A673 (cell line): ENCODE results near the gene VAV1. TPM values are rescaled to one million over a fixed set of nuclear protein-coding genes. Genes with fewer than 3 reads are reported as not detected.

Experiments
- Bru-seq: library from RNA; stranded (reverse); fragments of 400-500 nt; gene quantifications from one replicate; lab custom pipeline; 2021; lab: Mats Ljungman, UMichigan
- BruChase-seq, 2 experiments: library from RNA; stranded (reverse); fragments of 400-500 nt; gene quantifications; one replicate each; lab custom pipeline; 2021; lab: Mats Ljungman, UMichigan
- BruUV-seq: library from RNA; stranded (reverse); fragments of 400-500 nt; replicated peaks from 2 replicates; lab custom pipeline; 2021; lab: Mats Ljungman, UMichigan
- CTCF ChIA-PET: fragments of 300-600 bp; sonication (Branson Sonifier 250); formaldehyde crosslinking; loops from one replicate; lab custom pipeline; 2022; ENCODE audit warnings: antibody characterized with exemption; lab: Charles Lee
- POLR2A ChIA-PET: fragments of 300-600 bp; sonication (Branson Sonifier 250); formaldehyde crosslinking; loops from one replicate; lab custom pipeline; 2022; ENCODE audit warnings: antibody characterized with exemption; ENCODE audit not compliant: low non-redundant PET; lab: Charles Lee
- DNase-seq: peaks from one replicate; pipeline ENCODE4 v3.0.0-alpha.2; 2015; ENCODE audit warnings: low spot score
- H3K27ac ChIP-seq: fragments of 200-600 bp; sonication (generic); 2 replicates; pipeline ENCODE4 v1.5.1; 2016; ENCODE audit warnings: mixed run types, low read depth, mild to moderate bottlenecking, mixed read lengths, antibody characterized with exemption, low read length; ENCODE audit not compliant: poor library complexity, severe bottlenecking
- H3K27me3 ChIP-seq: fragments of 200-600 bp; sonication (generic); replicated peaks from 2 replicates; pipeline ENCODE4 v1.6.1; 2017; ENCODE audit warnings: mixed run types, low read depth, mild to moderate bottlenecking, mixed read lengths, antibody characterized with exemption, low read length; ENCODE audit not compliant: insufficient read depth, poor library complexity
- H3K36me3 ChIP-seq: fragments of 200-600 bp; sonication (generic); 2 replicates; pipeline ENCODE4 v1.6.1; 2016; ENCODE audit warnings: mixed run types, mild to moderate bottlenecking, mixed read lengths, antibody characterized with exemption, low read length; ENCODE audit not compliant: insufficient read depth, poor library complexity, severe bottlenecking
- H3K4me1 ChIP-seq: fragments of 200-600 bp; sonication (generic); 2 replicates; pipeline ENCODE4 v1.6.1; 2017; ENCODE audit warnings: mixed run types, mild to moderate bottlenecking, mixed read lengths, antibody characterized with exemption, low read length; ENCODE audit not compliant: insufficient read depth, poor library complexity, severe bottlenecking
- H3K4me3 ChIP-seq: fragments of 200-600 bp; sonication (generic); 2 replicates; pipeline ENCODE4 v1.5.1; 2016; ENCODE audit warnings: low read depth, mixed run types, mild to moderate bottlenecking, mixed read lengths, low read length; ENCODE audit not compliant: poor library complexity, severe bottlenecking
- H3K9me3 ChIP-seq: fragments of 200-600 bp; sonication (generic); 2 replicates; pipeline ENCODE4 v1.6.1; 2016; ENCODE audit warnings: mixed run types, low read depth, mild to moderate bottlenecking, mixed read lengths, antibody characterized with exemption, low read length; ENCODE audit not compliant: poor library complexity, severe bottlenecking
- CTCF ChIP-seq: fragments of 300-800, 200-600 bp; sonication (generic); conservative IDR thresholded peaks from 2 replicates; pipeline ENCODE4 v1.5.1; 2017; ENCODE audit warnings: low read depth, mild to moderate bottlenecking, antibody characterized with exemption, low read length, moderate library complexity, mixed read lengths
- EZH2 ChIP-seq: fragments of 200-600 bp; sonication (generic); IDR thresholded peaks from 2 replicates; pipeline ENCODE4 v1.6.1; 2017; ENCODE audit warnings: borderline replicate concordance, low read depth, mild to moderate bottlenecking, mixed read lengths, antibody characterized with exemption, low read length; ENCODE audit not compliant: poor library complexity, severe bottlenecking
- intact Hi-C: fragments of 100-400 bp; cut with micrococcal nuclease; formaldehyde crosslinking; loops from one replicate; pipeline ENCODE4 v1.10.0; 2022; ENCODE audit not compliant: unreplicated experiment
- long read RNA-seq: library from polyadenylated mRNA; stranded (forward); transcript quantifications from one replicate; pipeline ENCODE4 v2.0.0, GENCODE V29; 2022
- total RNA-seq: library from RNA; stranded (reverse); gene quantifications from 2 replicates; pipeline ENCODE4 v1.2.3, GENCODE V29; 2021

VAV1 gene, protein sequence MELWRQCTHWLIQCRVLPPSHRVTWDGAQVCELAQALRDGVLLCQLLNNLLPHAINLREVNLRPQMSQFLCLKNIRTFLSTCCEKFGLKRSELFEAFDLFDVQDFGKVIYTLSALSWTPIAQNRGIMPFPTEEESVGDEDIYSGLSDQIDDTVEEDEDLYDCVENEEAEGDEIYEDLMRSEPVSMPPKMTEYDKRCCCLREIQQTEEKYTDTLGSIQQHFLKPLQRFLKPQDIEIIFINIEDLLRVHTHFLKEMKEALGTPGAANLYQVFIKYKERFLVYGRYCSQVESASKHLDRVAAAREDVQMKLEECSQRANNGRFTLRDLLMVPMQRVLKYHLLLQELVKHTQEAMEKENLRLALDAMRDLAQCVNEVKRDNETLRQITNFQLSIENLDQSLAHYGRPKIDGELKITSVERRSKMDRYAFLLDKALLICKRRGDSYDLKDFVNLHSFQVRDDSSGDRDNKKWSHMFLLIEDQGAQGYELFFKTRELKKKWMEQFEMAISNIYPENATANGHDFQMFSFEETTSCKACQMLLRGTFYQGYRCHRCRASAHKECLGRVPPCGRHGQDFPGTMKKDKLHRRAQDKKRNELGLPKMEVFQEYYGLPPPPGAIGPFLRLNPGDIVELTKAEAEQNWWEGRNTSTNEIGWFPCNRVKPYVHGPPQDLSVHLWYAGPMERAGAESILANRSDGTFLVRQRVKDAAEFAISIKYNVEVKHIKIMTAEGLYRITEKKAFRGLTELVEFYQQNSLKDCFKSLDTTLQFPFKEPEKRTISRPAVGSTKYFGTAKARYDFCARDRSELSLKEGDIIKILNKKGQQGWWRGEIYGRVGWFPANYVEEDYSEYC
- total RNA-seq, result 51.6 and 54.9 TPM in 2 replicates
- percentile 59 among the genes with signal in this experiment for Bru-seq, nascent RNA
- percentile 65 among the genes with signal in this experiment for BruChase-seq, experiment 1, labeled RNA remaining after a 2-hour chase
- percentile 78 among the genes with signal in this experiment for BruChase-seq, experiment 2, labeled RNA remaining after a 6-hour chase
- long read RNA-seq, transcript VAV1-210 (27 exons, 2,620 nt), result major isoform, 13 of 30 reads
- long read RNA-seq, partial matches to known transcripts, result 12 of 30 reads
- long read RNA-seq, other reads (novel, unspliced or antisense), result 5 of 30 reads

DNA sequence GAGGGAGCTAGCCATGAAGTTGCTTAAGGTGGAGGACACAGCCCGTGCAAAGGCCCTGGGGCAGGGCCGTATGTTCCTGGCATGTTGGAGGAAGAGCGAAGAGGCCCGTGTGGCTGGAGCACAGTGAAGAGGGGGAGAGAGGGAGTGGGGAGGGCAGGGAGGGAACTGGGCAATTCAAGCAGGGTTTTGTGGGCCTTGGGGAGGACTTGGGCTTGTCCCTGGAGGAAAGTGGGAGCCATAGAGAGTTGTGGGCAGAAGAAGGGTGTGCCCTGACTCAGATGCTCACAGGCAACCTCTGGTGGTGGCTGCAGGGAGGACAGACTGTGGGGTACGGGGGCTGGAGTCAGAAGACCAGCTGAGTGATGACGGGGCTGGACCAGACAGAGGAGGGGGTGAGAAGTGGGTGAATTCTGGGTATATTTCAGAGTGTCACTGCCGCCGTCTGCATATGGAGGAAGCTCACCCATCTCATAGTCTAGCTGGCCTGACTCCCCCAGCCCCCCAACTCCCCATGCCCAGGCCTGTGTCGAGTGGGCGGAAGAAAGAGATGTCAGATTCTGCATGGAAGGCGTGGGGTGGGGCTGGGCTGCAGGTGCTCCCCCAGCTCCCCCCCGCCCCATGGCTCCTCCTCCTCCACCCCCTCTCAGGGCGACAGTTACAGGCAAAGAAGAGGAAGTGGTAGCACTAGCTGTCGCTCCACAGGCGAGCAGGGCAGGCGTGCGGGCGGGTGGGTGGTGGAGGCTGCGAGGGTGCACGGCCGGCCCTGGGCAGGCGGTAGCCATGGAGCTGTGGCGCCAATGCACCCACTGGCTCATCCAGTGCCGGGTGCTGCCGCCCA, at the start of gene VAV1:
TSS of gene VAV1 (plus strand) at position 681 of the 838 bp plus-strand sequence. CDS start at position 781, 100 bp downstream.
- POLR2A ChIA-PET, result interaction anchor here (0.5 to 0.7 kb wide), 3 partner anchors 9 to 232 kb away, joined by 3 to 10 read pairs (median 6); no protein-coding TSS in a partner anchor
- no peaks in the 10 kb centered on the region for H3K27me3 ChIP-seq
- H3K9me3 ChIP-seq, result no peaks in the 10 kb centered on the region
- peaks cover 14% of the 10 kb centered on the region for H3K4me1 ChIP-seq
- CTCF ChIA-PET, result interaction anchor here (1.2 kb wide), 1 partner anchor 91 kb away, joined by 3 read pairs; no protein-coding TSS in a partner anchor
- H3K27ac ChIP-seq, result peak within 1 kb of the TSS; percentile 72
- peaks cover 3% of the 10 kb centered on the region for H3K36me3 ChIP-seq
- no TSS peak for BruUV-seq
- peak within 1 kb of the TSS; percentile 92 for H3K4me3 ChIP-seq
- peak; percentile 78 for DNase-seq
- no peak for TF ChIP-seq EZH2
- TF ChIP-seq CTCF, result peak; percentile 37; the same call in 1 of the 2 replicates
- intact Hi-C loops, result no loop called here

- BruUV-seq, result no TSS peak
- Histone ChIP-seq H3K9me3 (no peaks in the 10 kb centered on the region), H3K4me3 (no peak overlapping the region), H3K4me1 (peaks cover 4% of the 10 kb centered on the region), H3K36me3 (no peaks in the 10 kb centered on the region), H3K27me3 (no peaks in the 10 kb centered on the region), H3K27ac (no peak overlapping the region)
- CTCF ChIA-PET, result no interaction called here
- POLR2A ChIA-PET, result no interaction called here
- peak; percentile 34 for DNase-seq
- intact Hi-C loops, result no loop called here
- TF ChIP-seq CTCF (no peak), EZH2 (no peak)
Measured at GRCh38 chr19:6723108-6723618, 49.3 kb upstream of the VAV1 start.
